Kidney (tissue), 14 donors: ENCODE results near the gene URB1. TPM values are rescaled to one million over a fixed set of nuclear protein-coding genes. Genes with fewer than 3 reads are reported as not detected.

ENCODE experiments used
- DNase-seq, 5 donors: peaks; one replicate each; pipeline ENCODE4 v3.0.0-alpha.2; 2013 to 2020
- FAIRE-seq: peaks from 2 replicates; lab custom pipeline; 2012; peaks lifted over from hg19 to GRCh38; lab: Jason Lieb, UNC
- H3K27ac ChIP-seq, 2 donors: one replicate each; pipeline ENCODE4 v1.7.0; 2013; ENCODE audit warnings: low read depth in 2 of 2, low read length in 2 of 2, inconsistent platforms in 1 of 2
- H3K27me3 ChIP-seq: one replicate; pipeline ENCODE4 v1.7.1; 2013; ENCODE audit warnings: low read length, inconsistent platforms; ENCODE audit not compliant: control insufficient read depth, insufficient read depth
- H3K36me3 ChIP-seq, 3 donors: one replicate each; pipeline versions ENCODE4 v1.7.0 to v1.7.1; 2013; ENCODE audit warnings: low read length in 3 of 3, control low read depth in 1 of 3, inconsistent platforms in 1 of 3; ENCODE audit not compliant: insufficient read depth in 3 of 3, control insufficient read depth in 2 of 3
- H3K4me1 ChIP-seq, 3 donors: one replicate each; pipeline versions ENCODE4 v1.7.0 to v1.7.1; 2013; ENCODE audit warnings: low read length in 3 of 3, inconsistent platforms in 1 of 3, low read depth in 1 of 3; ENCODE audit not compliant: control insufficient read depth in 2 of 3, insufficient read depth in 2 of 3
- H3K4me3 ChIP-seq, 3 donors: one replicate each; pipeline versions ENCODE4 v1.7.0 to v1.8.1; 2013; ENCODE audit warnings: low read length in 3 of 3, control low read depth in 1 of 3, inconsistent platforms in 1 of 3
- H3K9ac ChIP-seq, 3 donors: one replicate each; pipeline versions ENCODE4 v1.7.0 to v1.7.1; 2013; ENCODE audit warnings: low read length in 3 of 3, control low read depth in 1 of 3, inconsistent platforms in 1 of 3
- H3K9me3 ChIP-seq, 3 donors: one replicate each; pipeline versions ENCODE4 v1.7.0 to v1.7.1; 2013; ENCODE audit warnings: low read length in 3 of 3, control low read depth in 1 of 3, inconsistent platforms in 1 of 3; ENCODE audit not compliant: control insufficient read depth in 2 of 3, insufficient read depth in 1 of 3
- CTCF ChIP-seq: IDR thresholded peaks from 3 replicates; pipeline ENCODE4 v1.5.1; 2012; ENCODE audit warnings: mild to moderate bottlenecking, moderate library complexity, borderline replicate concordance; ENCODE audit not compliant: insufficient read depth; ENCODE audit errors: extremely low read depth
- intact Hi-C: fragments of 100-400 bp; cut with DNase I; formaldehyde crosslinking; loops from one replicate; pipeline ENCODE4 v1.11.1; 2022
- polyA plus RNA-seq: library from polyadenylated mRNA; stranded (reverse); fragments of 350-450 nt; fragmentation: Illumina TruSeq; extraction: RNeasy Lipid Tissue Mini Kit (QIAGEN cat#74804); gene quantifications from one replicate; pipeline ENCODE4 v1.2.3, GENCODE V29; 2014; ENCODE audit warnings: low read depth, low replicate concordance; ENCODE audit not compliant: insufficient read depth
- total RNA-seq: library from RNA; stranded (reverse); fragmentation: NEBNext Ultra II Directional; extraction: Animal tissue kit (Norgen Biotek cat#: 25700); gene quantifications from one replicate; pipeline ENCODE4 v1.2.1, GENCODE V29; 2021
- donor health status: control.
- donor health status: control.
- donor health status: control.
- donor health status: control.
- donor health status: control.
- donor health status: DM: yes; HTN: yes; CAD: no.
- donor health status: Normal renal cell carcinoma (clear cell type).

URB1 gene
- total and polyA plus RNA-seq, 2 donors from 2014 or later = 1.7 to 15.0 TPM

DNA sequence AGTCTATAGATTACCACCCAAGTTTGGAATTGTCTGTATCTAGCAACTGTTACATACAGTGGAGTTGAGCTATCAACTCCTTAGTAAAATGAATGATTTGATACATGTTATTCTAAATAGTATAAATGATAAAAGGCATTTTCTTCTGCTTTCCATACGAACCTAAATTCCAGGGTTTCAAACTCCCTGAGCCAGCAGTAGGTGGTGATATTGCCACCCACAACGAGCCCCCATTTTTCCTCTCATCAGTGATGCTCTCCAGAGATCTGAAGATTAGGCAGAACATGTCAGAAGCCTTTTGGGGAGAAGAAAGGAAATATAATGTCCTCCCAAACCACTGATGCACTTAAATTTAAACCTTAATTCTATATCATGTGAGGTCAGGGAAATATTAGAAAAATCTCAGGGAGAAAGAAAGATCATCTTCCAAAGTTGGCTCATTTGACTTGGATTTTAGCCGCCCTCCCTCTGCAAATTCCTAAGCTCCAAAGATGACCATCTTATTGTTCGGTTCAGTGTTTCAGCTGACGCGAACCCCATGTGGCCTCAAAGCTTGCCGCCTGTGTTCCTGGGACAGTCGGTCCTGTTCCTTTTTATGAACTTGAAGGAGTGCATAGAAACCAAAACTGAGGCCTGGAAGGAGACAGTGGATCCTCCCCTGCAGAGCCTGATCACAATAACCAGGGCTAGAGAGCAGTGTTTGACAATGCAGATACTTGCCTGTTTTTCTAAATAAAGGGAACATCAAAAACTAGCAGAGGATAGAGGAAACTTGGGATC lies 22.0 kb upstream of the URB1 start:
- no peak for TF ChIP-seq CTCF
- Histone ChIP-seq H3K27me3 (no peaks in the 10 kb centered on the region), H3K9me3 (no peaks in the 10 kb centered on the region), H3K9ac (no peak overlapping the region), H3K4me1 (peaks cover 0 to 7% (median 0%) of the 10 kb centered on the region in 3 donors), H3K4me3 (no peak overlapping the region), H3K27ac (no peak overlapping the region), H3K36me3 (no peaks in the 10 kb centered on the region)
- DNase-seq (peak in 1 of 5 donors; percentile 32), FAIRE-seq (no peak)
- intact Hi-C loops = no loop called here

GRCh38 chr21:32413697-32414578 lies 21.1 kb upstream of the URB1 start:
- Histone ChIP-seq H3K4me1 (peaks cover 0 to 7% (median 0%) of the 10 kb centered on the region in 3 donors), H3K4me3 (peak overlapping the region in 2 of 3 donors; percentile 61 to 88), H3K9ac (peak overlapping the region in 2 of 3 donors; percentile 34 to 95), H3K27me3 (no peaks in the 10 kb centered on the region), H3K27ac (peak overlapping the region; percentile 94), H3K36me3 (no peaks in the 10 kb centered on the region), H3K9me3 (no peaks in the 10 kb centered on the region)
- DNase-seq (no peak), FAIRE-seq (no peak)
- TF ChIP-seq CTCF = no peak
- intact Hi-C loops = no loop called here

DNA sequence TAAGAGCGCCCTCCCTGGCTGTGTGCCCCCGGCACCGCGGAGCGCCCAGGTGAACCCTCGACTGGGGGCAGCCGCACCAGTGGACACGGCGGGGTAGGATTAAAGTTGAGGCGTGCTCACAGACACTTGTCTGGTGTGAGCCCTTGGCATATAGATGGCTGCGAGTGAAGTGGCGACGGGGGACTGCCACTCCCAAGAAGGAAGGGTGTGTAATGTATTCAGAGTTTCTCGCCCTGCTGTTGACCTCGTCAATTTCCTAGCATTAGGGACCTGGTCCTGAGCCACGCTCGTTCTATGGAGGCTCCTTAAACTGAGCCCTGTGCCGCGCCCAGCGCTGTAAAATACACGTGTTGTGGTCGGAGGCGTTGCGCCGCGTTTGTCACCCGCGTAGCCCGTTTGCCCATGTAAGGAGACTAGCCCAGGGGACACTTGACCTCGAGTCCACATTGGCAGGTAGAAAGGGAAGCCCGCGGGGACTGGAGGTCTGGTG lies 20.2 kb upstream of the URB1 start:
- no peaks in the 10 kb centered on the region for H3K27me3 ChIP-seq
- H3K36me3 ChIP-seq = no peaks in the 10 kb centered on the region
- H3K9me3 ChIP-seq = no peaks in the 10 kb centered on the region
- peak overlapping the region in 2 of 3 donors; percentile 34 to 95 for H3K9ac ChIP-seq
- no peak for TF ChIP-seq CTCF
- H3K4me1 ChIP-seq = peaks cover 0 to 7% (median 0%) of the 10 kb centered on the region in 3 donors
- H3K27ac ChIP-seq = peak overlapping the region; percentile 94
- FAIRE-seq (no peak), DNase-seq (peak in 2 of 5 donors; percentile 45 to 82)
- H3K4me3 ChIP-seq = peak overlapping the region in 2 of 3 donors; percentile 61 to 88
- intact Hi-C loops = no loop called here
